ENCODE data around the gene MAPKBP1.

MAPKBP1 gene

DNA sequence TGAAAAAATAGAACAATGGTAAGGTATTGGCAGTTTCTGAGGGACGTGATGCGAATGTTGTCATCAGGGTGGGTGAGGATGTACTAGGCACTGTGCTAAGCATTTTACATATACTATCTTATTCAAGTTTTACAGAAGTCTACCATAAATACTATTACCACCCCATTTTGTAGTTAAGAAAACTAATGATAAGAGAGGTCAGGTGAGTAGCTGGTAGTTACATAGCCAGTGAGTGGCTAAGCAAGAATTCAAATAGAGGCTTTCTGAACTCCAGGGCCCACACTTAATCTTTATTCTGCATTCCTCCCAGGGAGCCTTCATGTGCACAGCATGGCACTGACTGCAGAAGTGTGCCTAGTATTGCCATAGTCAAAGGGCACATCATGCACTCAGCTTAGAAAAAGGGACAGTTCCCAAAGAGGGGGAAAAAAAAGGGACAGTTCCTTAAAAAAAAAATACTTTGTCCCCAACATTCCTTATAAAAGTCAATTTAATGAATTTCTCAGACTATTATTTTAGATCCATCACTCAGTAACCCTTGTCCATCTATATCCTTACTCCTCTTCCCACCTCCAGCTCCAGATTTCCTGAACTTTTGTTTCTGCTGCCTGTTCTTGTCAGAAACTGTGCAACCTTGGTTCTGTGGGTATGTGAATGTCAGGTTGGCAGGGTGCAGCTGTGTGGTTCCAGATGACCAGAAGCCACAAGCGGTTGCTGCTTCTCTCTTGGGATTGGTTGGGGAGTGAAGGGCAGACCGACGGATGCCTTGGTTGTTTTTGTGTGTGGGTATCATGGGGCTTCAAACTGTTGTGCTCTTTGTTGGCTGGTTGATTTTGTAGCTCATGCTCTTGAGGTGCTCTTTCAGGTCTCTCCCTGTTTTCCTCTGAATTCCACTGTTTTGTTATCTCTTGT is 8.3 kb downstream of the MAPKBP1 start:
- DNase-seq: no peak

DNA sequence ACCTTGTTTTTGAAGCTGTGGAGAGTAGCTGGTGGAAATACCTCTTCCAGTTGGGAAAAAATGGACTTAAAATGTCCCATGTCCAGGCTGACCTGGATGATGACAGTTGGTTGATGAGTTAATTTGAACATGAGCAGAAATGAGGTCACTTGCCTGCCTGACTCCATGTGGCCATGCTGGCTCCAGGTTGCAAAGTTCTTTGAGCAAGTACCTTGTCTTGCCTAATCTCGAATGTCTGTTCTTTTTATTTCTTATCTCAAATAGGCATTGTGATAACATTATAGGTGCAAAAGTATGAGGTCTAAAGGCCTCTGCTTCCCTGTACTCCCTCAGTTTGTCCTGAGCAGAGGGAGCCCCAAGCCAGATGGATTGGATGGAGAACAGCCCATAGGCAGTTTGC is 9.0 kb downstream of the MAPKBP1 start:
- DNase-seq: no peak

DNA sequence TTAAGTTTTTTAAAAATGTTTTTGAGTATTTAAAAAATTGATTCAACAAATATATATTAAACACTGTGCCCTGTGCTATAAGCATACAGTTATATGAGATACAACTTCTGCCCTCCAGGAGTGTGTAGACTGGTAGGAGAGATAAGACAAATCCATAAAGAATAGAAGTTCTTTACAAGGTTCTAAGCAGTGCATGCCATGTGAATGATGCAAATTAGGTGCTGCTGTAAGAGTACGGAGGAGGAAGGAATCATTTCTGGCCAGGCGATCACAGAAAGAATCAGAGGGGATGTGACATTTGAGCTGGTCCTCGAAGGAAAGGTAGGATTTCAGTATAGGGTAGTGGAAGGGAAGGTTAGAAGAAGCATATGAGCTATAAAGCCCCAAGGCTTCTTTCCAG is 14.0 kb downstream of the MAPKBP1 start:
- no peak for DNase-seq

DNA sequence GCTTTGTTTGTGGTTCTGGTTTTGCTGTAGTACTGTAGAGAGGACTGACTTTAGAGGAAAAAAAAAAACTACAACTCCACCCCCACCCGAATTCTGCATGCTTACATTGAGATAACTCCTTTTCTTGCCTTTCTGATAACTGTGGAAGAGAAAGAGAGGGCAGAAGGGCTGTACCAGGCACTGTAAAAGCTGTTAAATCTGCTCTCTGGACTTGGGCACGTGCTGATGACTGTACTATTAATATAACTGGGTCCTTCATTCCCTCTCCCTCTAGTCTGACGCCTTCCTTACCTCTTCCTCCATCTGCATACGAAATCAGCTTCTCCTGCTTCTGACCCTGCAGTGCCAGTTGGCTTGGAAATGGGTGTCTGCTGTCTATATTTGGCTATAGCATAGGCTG is 15.0 kb downstream of the MAPKBP1 start:
- DNase-seq: no peak

DNA sequence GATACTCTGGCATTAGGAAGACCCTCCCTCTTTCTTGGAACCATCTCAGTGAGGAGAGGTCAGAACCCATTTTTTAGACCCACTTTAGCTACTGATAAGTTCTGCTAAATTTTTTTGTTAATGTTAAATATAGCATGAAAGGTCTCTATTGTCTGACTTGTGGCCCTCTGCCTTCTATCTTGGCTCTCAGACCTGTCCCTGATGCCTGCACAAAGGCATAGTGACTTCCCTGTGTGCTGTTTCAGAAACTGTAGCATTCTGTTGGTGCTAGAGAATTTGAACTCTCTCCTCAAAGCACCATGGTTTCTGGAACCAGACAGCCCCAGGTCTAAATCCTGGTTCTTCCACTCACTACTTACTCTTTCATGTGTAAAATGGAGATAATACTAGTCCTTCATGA is 15.4 kb downstream of the MAPKBP1 start:
- no peak for DNase-seq

DNA sequence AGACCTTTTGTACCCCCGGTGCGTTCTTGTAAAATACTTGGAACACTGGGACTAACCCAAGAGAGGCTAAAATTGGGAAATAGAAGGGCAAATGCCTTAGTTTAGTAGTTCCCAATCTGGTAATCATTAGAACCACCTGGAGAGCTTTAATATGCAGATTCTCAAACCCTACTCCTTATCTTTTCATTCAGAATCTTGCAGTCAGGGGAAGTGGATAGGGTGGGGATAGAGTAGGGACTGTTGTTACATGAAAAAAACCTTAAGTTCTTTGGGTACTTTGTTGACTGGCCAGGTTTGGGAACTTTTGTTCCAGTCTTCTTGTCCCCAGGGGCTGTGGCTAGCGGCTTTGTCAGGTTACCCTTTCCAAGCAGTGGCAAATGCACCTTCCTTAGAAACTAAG is 15.9 kb downstream of the MAPKBP1 start:
- no peak for DNase-seq

DNA sequence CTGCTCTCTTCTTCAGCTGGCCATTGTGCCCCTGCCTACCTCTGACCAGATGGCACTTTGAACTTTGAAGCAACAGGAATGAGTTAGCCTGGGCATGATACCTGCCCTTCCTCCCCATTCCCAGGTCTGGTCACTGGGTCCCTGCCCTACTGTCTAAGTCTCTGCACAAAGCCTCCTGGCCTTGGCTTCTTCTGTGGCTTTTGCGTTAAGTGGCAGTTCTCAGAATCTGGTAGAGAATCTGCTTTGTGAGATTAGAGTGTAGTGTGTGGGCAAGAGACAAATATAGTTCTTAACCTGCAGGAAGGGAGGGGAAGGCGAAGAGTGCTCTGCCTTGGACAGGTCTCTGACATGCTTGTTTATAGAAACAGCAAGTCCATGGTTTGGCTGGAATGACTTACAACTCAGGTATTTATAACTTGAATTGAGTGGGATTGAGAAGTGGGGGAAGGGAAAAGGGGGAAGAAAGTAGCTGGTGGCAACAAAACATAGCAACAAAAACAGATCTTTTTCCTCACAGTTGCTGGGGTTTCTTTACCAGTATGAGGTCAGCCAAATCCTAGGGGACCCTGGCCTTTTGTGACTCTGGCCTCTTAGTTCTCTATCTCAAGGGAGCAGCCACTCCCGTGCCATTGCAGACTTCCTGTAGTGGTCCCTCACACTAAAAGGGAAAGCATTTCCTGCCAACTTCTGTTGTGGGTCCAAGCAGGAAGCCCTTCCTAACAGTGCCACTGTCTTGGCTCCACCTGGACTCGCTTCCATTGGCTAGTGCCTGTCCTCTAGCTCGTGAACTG is 16.7 kb downstream of the MAPKBP1 start:
- peak; percentile 57 for DNase-seq

DNA sequence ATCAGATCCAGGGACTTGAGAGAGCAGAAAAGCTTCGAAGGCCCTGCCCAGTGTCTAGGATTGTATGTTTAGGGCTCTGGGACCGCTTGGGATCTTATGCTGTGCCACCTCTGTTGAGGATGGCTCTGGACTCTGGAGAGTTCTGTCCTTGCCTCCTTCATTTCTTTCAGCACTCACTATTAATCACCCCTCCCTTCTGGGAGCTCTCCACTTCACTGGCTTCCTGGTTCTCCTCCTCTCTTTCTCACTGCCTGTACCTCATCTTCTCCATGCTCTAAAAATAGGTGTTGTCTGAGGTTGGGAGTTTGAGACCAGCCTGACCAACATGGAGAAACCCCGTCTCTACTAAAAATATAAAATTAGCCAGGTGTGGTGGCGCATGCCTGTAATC is 17.3 kb downstream of the MAPKBP1 start:
- no peak for DNase-seq

DNA sequence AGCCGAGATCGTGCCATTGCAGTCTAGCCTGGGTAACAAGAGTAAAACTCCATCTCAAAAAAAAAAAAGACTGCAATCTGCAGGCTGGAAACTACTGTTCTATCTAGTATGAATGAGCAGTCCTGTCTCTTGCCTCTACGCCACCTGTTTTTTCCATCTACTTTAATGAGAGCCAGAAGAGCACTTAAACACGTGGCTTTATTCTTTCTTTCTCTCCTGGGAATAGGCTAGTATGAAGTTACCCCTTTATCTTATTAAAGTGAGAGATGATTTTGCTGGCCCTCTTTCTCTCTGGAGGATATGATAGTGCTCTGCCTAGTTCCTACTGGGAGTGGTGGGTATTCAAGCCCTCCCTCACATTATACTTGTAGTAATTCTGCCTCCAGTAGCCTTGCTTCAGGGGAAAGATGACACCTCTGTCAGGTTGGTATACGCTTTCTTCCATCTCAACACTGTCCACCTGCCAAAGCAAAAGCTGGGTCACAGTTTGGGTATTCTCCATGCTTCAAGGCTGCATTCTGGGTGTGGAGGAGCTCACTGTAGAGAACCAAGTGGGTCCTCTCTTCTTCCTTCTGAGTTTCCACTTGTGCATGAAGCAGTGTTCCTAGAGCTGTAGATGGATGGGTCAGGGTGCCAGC is 17.8 kb downstream of the MAPKBP1 start:
- no peak for DNase-seq

DNA sequence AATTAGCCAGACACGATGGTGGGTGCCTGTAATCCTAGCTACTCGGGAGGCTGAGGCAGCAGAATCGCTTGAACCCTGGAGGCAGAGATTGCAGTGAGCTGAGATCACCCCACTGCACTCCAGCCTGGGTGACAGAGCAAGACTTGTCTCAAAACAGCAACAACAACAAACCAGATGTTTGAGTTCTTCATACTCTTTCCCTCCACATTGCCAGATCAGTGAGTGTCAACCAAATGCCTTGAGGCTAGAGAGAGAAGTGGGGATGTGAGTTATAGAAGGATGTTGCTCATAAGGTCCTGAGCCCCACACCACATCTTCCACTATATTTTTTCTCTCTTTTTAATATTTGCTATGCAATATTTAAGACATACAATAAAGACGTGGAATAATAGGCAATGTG is 19.8 kb downstream of the MAPKBP1 start:
- DNase-seq: no peak

DNA sequence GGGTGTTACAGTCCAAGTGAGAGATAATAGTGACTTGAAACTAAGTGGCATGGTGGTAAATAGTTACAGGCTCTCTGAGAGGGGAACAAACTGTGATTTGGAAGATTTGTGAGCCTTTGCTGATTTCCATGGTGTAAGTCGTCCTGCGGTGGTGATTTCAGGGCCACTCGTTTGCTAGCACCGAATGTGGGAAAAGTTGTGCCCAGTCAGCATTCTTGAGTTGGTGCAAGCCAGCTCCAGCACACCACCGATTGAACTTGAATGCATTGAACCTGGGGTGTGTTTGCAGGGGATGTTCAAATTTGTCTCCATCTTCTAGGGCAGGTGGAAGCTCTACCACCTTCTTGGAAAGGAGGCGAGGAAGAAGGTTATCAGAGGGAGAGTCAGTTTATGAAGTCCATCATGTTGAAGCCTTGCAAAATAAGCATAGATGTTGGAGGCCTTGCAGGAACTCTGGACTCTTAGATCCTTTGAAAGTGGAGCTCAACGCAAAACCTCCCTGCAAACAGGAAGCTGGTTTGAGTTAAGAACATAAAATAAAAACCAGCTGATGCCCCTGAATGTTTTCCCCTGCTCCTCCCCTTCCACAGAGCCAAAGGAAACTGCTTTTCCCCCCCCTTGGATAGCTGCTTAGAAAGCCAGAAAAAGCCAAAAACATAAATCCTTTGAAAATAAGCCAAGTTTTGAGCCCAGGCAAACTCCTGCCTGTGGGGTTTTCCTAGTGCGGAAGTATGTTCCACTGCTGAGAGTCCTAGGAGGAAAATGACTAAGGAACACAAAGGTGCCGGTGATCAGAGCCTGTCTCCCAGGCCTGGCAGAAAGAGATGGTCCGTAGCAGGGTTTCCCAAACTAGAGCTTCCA is 21.9 kb downstream of the MAPKBP1 start:
- DNase-seq: no peak

DNA sequence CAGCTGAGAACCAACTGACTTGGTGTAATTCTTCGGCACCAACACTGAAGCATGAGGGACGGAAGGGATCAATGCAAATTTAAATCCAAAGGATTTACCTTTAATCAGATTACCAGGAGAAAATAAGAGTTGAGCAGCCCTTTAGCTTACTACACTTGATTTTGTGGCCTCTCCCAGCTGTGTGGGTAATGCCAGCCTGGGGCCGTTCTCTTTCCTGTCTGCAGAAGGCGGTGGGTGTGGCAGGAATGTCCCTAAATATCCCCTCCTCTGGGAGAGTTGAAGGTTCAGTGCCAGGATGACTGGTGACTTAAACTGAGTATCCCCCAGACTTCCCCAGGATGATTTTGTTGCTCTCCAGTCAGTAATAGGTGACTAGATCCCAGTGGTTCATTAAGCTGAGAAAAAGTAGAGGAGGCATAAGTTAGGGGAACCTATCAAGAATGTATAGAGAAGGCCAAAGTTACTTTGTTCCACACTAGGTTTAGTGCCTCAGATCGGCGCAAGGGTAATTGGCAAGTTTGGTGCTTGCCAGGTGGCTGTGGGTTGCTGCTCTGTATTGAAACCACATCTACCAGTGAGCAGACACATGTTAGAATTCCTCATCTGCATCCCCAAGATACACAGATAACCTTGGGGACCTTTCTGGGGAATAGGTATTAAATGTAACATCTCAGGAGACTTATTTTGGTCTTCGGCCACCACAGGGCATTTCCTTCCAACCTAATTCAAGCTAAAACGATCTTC is 23.1 kb downstream of the MAPKBP1 start:
- DNase-seq: no peak

DNA sequence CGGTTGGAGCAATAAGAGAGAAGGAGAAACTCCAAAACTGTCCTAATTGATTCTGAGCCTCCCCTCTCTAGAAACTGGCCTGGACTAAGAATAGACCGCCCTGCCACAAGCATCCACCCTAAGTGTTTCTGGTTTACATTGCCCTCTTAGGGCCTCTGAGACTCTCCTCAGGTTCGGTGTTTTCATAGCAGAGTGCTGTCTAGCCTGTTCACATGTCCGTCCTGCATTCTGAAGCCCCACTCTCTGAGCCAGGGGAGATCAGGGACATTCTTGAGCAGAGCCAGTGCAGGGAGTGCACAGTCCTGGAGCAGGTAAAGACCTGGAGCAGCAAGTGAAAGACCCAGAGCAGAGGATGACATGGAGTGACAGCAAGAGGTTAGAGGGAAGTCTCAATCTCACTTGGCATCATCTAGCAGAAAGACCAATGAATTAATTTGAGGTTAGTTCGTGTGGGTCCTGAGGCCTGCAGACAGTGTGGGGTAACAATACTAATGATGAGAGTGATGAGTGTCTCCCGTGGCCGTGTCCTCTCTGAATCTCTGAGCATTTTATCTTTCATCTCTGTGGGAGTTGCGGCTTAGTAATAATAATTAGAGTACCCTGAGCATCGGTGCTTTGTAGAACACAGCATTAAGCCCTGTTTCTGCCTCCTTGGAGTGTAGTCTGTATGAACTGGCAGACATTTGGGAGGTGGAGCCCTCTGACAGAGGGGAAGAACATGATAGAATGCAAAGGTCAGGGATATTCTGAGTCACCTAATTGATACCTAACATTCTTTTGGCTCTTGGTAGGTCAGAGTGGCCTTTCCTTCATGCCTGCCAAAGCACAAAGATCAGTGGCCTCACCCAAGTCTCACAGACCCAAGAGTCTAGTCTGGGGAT is 24.6 kb downstream of the MAPKBP1 start:
- no peak for DNase-seq

DNA sequence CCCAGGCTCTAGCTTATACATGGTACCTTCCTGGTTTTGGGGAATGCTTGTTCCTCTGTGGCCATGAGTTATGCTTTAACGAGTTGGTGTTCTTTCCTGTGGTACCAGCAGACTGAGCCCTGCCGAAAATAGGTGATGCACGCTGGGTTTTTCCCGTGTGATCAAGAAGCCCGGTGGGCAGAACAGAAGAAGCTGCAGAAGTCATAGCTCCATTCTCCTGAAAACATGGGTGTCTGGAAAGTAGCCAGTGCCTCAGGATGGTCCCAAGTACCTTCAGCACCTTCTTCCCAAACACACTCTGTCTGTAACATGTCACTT is 25.2 kb downstream of the MAPKBP1 start:
- no peak for DNase-seq

DNA sequence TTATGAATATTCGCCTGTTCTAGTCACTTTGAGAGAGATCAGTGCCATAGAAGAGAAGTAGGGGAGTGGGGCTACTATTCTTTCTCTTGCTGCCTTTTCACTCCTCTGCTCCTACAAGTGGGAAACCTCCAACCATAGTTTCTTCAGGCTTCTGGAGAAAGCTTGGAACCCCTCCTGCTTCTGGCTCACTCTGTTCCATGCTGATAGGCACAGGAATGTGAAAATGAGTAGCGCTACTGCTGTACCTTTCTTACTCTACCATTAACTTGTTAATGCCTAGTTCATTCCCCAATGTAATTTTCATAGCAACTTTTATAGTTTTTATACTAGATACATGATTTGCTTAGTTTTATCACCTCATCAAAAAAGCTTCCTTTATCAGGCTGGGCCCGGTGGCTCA is 26.9 kb downstream of the MAPKBP1 start:
- DNase-seq: no peak

DNA sequence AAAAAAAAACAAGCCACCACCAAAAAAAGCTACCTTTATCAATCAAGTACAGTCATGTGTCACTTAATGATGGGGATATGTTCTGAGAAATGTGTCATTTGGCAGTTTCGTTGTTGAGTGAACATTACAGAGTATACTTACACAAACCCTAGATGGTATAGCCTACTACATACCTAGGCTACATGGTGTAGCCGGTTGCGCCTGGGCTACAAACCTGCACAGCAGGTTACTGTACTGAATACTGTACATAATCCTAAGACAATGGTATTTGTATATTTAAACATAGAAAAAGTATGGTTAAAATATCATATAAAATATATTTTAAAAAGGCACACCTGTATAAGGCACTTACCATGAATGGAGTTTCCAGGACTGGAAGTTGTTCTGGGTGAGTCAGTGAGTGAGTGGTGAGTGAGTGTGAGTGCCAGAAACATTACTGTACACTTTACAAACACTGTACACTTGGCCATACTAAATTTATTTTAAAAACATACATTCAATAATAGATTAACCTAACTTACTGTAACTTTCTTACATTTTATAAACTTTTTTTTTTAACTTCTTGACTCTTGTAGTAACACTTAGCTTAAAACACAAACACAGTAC is 27.7 kb downstream of the MAPKBP1 start:
- DNase-seq: no peak

DNA sequence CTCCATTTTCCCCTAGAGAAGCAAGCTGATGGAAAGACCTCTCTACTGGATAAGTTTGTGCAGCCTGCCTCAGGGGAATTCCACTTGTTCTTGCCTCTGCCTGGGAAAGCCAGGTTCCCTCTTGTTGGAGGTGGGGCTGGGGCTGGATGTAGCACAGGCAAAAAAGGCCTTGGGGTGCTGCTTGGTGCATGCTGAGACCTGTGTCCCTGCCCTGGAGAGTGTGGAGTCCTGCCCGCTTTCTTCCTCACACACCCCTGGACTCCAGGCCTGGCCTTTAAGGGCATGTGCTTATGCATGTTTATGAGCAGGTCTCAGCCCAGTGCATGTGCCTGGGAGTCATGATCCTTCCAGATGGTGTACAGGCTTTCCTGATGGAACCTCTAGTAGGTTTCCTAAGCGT is 30.1 kb downstream of the MAPKBP1 start:
- no peak for DNase-seq

DNA sequence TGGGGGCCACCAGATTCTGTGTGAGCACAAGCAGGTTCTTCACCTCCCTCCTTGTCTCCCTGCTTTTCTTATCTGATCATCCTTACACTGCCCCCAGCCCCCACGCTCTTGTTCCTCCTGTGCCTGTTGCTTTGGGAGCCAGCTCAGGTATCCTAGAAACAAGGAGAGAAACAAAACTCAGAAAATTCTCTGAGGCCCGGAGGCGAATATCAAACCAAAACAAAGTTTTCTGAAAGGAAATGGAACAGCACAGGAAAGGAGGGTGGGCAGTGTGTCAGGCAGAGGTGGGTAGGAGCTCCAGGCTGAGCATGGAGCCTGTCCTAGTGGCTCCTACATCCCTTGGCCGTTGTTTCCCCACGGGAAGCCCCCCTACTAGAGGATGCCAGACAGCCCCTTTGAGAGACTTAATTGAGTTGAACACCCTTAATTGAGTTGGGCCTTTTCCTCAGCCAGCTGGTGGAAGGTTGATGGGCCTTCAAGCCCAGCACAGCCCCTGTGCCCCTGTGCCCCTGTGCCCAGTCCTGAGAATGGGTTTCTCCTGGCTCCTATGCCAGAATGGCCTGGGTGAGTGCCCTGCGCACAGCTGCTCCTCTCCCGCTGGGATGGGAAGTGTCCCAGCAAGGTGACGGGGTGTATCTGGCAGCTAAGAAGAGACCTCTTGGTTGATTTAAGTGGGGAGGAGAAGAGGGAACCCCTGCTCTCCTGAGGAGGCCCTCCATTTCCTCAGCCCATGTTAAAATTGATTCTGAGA is 30.8 kb downstream of the MAPKBP1 start:
- DNase-seq: peak; percentile 28

DNA sequence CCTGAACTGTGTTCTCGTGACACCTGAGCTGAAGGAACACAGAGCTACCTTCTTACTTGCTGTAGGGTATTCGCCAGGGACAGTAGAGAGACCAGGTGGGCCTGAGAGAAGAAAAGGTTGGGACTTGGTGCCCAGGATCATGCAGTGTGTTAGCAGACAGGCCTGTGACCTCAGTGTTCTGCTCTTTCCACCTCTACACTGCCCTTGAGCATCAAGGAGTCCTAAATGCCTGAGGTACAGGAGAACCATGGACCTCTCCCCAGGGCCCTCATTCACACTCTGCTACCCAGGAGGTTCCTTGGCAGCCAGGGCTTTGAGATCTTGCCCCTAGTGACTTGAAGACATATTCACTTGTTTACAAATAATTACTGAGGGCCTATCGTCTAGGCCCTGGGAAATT is 31.4 kb downstream of the MAPKBP1 start:
- no peak for DNase-seq
